ENCODE measurements around the gene POU2AF1.
"Not testable (repeated sequence)": the region's sequence is repeated elsewhere in the genome, so short reads cannot be mapped to it uniquely, and the experiment has no call there.

The POU2AF1 gene

DNA sequence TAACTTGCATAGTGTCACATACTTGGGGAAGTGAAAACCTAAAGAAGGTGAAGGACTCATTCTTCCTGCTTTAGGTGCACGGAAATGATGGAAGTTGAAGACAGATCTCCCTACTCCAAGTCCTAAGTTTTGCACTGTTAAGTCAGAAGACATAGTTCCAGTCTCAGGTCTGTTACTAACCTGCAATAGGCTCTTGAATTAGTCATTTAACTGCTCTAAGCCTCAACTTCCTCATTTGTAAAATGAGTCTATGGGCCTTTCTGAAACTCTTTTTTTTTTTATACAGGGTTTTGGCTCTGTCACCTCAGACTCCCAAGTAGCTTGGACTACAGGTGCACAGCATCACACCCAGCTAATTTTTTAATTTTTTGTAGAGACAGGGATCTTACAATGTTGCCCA lies 30.8 kb upstream of the POU2AF1 start:
- DNase-seq (ENCODE audit: low spot score), result peak; percentile 67

- no peak for DNase-seq (ENCODE audit: low spot score)
Measured at GRCh38 chr11:111408789-111409727, 30.0 kb upstream of the POU2AF1 start.

DNA sequence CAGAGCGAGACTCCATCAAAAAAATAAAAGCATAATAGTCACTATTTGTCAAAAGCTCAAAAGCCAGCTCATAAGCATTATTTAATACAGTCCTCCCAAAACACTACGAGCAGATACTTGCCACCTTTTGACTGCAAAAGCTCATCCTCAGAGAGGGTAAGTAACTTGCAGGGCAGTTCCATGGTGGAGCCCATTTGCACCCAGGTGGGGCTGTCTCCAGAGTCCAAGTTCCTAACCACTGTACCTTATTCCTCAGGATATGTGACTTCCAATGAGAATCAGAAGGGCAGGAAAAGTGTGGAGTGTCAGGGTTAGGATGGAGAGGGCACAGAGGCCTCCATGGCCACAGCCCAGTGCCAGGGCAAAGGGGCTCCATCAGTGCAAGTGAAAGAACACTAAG lies 28.6 kb upstream of the POU2AF1 start:
- DNase-seq (ENCODE audit: low spot score), result no peak

- DNase-seq (ENCODE audit: low spot score), result no peak
Measured at GRCh38 chr11:111406589-111406988, 27.5 kb upstream of the POU2AF1 start.

GRCh38 chr11:111406091-111406490 lies 27.0 kb upstream of the POU2AF1 start:
- no peak for DNase-seq (ENCODE audit: low spot score)

DNA sequence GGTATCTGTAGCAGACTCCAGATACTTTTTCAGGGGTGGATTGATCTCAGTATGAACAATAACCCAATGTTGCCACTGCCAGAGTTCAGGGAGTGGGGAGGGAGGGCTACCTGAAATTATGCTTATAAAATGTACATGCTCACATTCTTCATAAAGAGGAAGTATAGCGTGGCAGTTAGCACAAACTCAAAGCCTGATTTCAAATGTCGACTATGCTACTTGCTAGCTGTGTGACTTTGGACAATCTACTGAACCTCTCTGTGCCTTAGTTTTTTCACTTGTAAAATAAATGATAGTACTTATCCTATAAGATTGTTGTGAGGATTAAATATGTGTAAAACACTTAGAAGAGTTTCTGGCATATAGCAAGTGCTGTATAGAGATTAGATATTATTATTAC lies 26.5 kb upstream of the POU2AF1 start:
- DNase-seq (ENCODE audit: low spot score), result no peak

GRCh38 chr11:111403051-111403726 lies 24.1 kb upstream of the POU2AF1 start:
- DNase-seq (ENCODE audit: low spot score), result no peak

GRCh38 chr11:111402411-111402810 lies 23.3 kb upstream of the POU2AF1 start:
- no peak for DNase-seq (ENCODE audit: low spot score)

- not testable (repeated sequence) for DNase-seq (ENCODE audit: low spot score)
Measured at GRCh38 chr11:111401957-111402356, 22.9 kb upstream of the POU2AF1 start.

- DNase-seq (ENCODE audit: low spot score), result no peak
Measured at GRCh38 chr11:111400595-111400994, 21.5 kb upstream of the POU2AF1 start.

GRCh38 chr11:111399187-111400031 lies 20.3 kb upstream of the POU2AF1 start:
- no peak for DNase-seq (ENCODE audit: low spot score)

DNA sequence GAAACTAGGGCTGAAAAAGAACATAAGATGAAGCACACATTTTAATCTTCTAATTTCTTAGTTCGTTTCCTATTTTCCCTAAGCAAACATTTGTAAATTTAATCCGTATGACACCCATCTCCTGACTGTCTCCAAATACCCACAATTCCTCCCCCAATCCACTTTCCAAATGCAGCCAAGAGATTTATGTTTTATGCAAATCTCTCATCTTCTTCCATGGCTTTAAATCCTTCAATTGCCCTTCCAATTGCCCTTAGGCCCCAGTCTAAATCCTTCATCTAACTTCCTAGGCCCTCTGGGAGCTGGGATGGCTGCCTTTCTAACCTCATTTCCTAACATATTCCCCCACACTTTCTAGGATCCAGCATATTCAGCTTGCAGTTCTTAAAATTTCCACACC lies 18.0 kb upstream of the POU2AF1 start:
- no peak for DNase-seq (ENCODE audit: low spot score)

GRCh38 chr11:111395749-111396148 lies 16.7 kb upstream of the POU2AF1 start:
- DNase-seq (ENCODE audit: low spot score), result no peak

- no peak for DNase-seq (ENCODE audit: low spot score)
Measured at GRCh38 chr11:111395081-111395480, 16.0 kb upstream of the POU2AF1 start.

- DNase-seq (ENCODE audit: low spot score), result not testable (repeated sequence)
Measured at GRCh38 chr11:111394147-111394546, 15.1 kb upstream of the POU2AF1 start.

DNA sequence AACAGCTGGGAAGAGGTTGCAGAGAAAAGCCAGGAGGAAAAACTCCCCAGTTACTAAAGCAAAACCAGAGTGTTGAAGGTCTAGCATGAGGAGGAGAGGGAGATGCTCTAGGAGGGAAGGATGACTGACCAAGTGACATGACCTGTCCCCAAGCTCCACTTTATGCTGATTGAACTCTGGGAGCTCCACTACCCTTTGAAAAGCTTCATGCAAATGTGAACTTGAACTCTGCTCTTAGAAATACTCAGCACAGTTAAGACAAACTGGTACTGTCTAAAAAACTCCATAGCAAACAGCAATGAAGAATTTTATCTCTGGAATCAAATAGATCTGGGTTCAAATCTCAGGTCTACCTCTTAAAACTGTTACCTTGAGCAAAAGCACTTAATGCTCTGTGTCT lies 14.5 kb upstream of the POU2AF1 start:
- DNase-seq (ENCODE audit: low spot score), result no peak

GRCh38 chr11:111393096-111393495 lies 14.0 kb upstream of the POU2AF1 start:
- no peak for DNase-seq (ENCODE audit: low spot score)

DNA sequence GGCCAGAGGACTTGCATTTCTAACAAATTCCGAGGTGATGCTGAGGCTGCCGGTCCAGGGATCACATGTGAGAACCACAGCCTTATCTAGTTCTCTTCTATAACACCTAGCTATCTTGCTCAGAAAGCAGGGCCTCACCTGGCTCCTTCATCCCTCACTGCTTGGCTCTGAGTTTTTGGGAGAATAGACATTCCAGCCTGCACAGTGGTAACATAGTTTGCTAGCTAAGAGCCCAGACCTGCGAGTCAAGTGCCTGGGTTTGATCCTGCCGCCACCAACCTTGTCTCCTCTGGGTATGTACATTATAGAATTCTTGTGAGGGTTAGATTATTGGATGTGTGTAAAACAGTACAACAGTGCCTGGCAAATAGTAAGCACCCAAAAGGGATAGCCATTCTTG lies 13.5 kb upstream of the POU2AF1 start:
- DNase-seq (ENCODE audit: low spot score), result no peak

DNA sequence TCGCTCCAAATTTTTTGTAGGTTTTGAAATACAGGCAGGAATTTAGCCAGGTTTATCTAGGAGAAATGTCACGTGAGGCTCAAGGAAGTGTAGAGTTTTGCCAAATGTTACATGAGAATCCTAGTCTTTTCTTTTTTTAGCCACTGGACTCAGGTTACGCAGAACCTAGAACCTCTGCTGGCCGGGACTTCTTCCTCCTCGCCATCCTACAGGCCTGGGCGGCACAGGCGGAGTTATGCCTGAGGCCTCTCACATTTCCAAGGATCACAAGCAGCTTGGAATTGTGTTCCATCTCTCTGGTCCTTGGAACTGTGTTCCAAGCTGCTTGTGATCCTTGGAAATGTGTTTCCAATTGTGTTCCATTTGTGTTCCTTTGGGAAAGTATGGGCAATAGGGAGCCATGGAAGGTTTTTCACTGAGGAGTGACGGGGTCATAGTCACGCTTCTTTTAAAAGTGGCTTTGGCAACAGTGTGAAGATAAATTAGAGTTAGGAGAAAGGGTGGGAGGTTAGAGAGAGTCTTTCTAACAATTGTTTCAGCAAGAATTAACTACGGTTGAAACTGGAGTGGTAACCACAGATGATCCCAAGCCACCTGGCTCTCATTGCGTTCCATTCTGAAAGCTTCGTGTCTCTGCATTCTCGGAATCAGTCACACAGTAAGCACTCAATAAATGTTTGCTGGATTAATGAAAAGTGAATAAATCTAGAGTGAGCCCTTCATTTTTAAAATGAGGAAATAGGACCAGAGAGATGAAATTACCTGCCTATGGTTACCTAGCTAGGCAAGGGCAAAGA lies 12.5 kb upstream of the POU2AF1 start:
- DNase-seq (ENCODE audit: low spot score), result no peak

- DNase-seq (ENCODE audit: low spot score), result peak; percentile 54
Measured at GRCh38 chr11:111388842-111389241, 9.8 kb upstream of the POU2AF1 start.

DNA sequence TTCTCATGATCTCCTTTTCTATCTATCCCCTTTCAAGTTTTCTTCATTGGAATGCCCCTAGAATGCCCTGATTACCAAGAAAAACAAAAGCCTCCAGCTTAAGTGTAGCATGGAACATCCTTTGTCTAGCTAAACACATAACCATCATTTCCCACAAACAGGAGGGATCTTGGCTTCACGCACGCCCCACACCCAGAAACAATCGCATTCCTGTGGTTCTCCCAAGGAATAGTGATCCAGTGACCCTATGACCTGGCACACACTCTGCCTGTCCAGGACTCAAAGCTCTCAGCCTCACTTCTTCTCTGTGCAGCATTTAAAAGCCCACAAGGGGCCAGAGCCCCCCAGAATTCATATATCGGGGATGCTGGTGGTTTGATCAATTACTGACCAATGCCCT lies 9.3 kb upstream of the POU2AF1 start:
- no peak for DNase-seq (ENCODE audit: low spot score)

GRCh38 chr11:111387363-111387762 lies 8.3 kb upstream of the POU2AF1 start:
- no peak for DNase-seq (ENCODE audit: low spot score)

Measured in NAMALWA (cell line).